Stimulated activated CD4-positive, alpha-beta T cell treated with anti-CD3 and anti-CD28 coated beads, Interleukin-2, amount 100 ng/mL, for 4 hours (primary cell): ENCODE measurements around the gene CUBN.

Experiments
- DNase-seq: peaks from one replicate; pipeline ENCODE4 v3.0.0-alpha.2; 2020; ENCODE audit warnings: low read depth

The CUBN gene

DNA sequence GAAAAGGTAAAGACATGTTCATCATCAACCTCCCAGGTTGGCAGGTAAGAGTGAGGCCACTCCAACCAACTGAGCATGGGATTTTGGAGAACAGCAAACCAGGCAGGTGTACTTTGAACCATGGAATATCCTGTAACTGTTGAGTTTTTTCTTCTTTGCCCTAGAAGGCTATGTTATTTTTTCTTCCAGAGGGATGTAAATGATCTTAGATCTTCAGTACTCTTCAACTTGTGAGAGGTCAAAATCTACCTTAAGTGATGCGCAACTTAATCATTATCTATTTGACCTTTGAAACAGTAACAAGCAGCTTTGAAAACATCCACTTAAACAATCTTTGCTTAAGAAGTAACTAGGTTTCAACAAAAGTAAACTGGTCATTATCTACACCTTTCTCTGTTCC is at the start of gene CUBN:
CUBN (minus strand) TSS at position 71 of the 400 bp plus-strand sequence; CDS start at position 25, 46 bp downstream.
- DNase-seq: no peak

DNA sequence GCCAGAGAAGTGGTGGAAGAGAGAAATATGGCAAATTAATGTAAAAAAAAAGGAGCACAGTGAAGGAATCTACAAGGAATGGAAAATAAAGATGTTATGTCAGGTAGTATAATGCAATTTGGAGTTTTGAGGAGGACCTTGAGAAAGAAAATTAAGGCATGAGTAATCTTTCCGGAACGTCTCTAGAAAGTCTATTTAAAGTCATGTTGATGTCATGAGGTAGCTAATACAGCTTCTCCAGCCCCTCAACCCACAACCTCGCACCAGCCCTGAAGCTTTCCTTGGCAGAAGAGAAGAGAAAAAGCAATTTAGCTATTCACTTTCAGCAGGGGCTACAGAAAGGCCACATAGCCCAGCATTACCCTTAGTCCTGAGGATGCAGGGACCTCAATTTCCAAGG is 49.4 kb upstream of the CUBN start:
- no peak for DNase-seq

DNA sequence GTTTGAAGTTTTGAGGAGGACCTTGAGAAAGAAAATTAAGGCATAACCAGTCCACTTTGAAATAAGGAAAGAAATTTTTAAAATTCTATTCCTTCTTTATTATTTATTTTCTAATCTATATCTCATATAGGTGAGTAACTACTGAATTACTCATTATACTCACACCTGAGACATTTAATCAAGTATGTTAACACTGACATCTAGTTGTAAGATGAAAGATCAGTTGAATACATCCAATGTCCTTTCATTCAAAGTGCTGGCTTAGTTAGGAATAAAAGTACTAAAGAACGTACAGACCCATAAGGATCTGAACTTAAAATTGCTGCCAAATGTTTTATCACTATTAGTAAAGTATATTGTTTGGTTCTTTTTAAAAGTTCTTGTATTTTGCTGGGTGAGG is 48.4 kb upstream of the CUBN start:
- no peak for DNase-seq

DNA sequence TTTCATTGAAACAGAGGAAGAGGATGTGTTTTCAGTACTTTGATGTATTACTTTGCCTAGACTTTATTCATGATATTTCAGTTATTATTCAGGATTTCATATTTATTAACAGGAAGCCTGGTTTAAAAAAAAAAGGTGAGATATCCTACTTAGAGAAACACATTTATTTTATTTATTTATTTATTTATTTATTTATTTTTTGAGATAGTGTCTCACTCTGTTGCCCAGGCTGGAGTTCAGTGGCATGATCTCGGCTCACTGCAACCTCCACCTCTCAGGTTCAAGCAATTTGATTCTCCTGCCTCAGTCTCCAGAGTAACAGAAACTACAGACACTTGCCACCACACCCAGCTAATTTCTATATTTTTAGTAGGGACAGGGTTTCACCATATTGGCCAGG is 47.4 kb upstream of the CUBN start:
- DNase-seq: no peak

DNA sequence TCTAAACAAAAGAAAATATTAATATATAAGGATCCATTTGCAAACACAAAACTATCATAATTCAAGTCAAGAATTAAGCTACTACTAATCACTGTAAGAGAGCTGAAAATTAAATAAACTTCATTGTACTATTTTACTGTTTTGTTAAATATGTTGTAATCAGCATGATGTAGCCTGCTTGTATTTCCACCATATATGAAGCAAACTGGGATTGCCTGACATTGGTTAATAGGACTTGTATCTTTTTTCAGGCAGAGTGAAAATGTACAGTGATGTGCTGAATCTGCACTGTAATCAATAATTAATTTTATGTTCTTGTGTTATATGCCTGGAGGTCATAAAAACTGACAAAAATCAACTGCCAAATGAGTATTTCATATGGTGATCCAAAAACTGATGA is 46.5 kb upstream of the CUBN start:
- DNase-seq: no peak

DNA sequence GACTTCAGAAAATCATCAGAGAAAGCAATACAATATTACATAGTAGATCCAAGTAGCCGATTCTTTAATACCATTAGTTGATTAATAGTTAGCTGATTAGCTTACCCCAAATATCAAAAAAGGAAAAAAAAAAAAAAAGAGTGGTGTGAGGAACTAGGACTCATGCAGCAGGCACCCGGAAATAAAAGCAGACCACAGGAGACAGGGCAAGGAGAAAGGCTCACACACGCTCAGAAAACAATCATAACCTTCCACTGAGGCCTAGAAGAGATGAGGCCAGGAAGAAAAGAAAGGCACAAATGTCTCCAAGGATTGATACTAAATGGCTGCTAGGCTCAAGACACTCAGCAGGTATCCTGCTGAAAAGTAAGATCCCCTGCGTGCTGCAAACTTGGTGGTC is 45.9 kb upstream of the CUBN start:
- no peak for DNase-seq

DNA sequence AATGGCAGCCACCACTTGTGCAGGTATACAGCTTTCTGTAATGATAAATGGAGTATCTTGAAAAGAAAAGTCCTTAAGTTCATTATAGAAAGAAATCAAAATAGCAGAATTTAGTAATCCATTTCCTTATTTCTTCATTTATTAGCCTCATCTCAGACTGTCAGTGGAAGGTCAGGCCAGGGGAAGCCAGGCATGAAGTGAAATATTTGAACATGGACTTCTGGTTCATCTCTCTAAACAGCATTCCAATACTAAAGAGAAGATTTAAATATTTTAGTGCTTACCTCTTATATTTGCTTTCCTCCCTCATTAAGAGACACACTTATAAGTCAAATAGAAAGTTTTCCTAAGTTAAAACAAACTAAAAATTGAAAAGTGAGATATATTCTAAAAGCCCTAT is 45.0 kb upstream of the CUBN start:
- no peak for DNase-seq

DNA sequence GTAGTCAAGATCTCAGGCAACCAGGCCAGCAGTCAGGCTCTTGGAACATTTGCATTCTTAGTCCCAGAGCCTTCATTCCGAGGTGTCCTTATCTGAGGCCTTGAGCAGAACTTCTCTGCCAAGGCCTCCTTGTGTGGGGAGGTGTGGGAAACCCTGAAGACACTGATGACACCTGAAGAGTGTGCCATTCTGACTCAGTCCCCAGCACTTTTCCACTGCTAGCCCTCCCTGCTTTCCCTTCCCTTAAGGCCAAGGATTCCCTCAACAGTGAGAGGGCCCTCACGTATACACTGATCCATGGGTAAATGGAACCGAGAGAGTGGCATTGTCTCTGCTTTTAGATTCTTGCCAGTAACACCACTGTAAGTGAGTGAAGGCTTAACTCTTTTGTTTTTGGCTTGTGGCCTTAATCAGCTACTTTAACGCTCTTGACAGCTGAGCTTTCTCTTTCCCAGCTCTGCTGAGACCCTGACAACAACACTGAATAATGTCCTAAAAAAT is 41.6 kb upstream of the CUBN start:
- no peak for DNase-seq

DNA sequence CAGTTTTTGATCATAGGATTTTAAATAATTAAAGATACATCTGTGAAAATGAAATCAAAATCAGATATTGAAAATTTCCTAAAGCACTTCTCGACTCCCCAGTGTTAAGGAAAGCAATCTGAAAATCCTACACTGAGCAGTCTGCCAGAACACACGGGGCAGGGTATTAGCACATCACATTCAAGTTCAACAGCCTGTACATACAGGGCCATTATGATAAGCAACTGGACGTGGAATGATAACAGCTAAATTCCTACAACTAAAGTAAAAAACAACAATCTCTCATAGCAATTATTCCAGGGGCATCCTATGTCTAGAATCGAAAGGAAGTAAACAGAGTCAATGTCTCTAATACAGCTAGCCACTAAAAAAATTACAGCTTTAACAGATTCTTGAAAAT is 40.2 kb upstream of the CUBN start:
- no peak for DNase-seq

DNA sequence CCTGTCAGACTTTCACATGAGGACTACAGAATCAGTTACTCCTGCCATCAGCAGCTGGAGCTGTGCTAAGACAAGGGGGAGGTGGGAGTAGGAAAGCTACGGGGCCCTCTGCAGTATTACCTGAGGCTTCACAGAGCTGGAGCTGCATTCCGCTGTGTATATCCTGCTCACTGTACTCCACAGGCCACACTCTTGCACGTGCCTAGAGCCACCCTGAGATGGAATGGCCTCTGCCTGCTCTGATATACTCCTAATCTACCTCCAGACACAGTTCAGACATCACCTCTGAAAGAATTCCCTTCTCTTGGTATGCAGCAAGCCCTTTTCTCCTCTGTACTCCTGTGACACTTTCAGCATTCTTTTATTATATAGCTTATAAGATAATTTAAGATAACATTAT is 37.1 kb upstream of the CUBN start:
- no peak for DNase-seq

DNA sequence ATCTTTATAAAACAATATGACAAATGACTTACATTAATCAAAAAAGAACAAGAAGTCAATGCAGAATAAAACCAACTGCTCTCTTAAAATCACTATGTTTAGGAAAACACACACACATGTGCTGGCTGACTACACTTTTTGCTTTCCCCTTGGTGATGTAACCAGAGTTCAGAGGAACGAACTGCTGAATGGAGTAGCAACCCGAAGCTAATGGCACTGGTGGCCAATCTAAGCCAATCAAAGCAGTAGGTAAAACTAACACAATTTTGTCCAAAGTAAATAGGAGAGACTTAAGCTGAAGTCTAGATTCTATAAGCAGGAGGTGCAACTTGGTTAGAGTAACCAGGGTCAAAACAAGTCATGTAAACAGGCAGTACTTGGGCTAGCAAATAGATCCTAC is 33.2 kb upstream of the CUBN start:
- no peak for DNase-seq

DNA sequence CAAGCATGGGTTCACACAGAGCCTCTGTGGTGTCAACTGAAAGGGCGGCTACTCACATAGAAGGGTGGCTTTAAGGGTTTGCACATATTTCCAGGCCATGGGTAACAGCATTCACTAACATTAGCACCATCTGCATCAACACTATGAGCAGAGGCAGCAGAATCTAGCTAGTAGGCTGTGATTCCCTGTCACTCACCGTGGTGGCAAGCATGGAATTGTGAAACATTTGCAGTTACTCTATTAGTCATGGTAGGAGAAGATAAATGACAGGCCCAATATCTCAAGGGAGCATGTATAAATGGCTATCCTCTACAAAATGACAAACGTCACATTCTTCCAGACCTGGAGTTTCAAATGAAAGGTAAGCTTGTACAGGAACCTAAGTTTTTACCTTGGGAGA is 32.2 kb upstream of the CUBN start:
- DNase-seq: no peak

DNA sequence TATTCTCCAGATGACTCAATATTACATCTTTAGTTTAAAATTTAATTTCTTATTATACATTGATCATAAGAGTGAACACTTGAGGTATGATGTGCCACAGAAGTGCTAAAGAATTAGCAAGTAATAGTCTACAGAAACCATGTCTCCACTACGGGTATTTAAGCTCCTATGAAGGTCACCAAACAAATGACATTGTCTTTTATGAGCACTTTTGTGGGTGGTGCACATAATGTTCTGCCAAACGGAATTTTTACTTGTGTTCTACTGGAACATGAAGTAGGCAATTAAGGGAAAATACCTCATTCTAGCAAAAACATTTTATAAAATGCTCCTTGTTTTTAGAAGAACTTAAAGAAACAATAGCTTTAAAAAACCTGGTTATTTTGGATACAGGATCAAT is 27.4 kb upstream of the CUBN start:
- DNase-seq: no peak

DNA sequence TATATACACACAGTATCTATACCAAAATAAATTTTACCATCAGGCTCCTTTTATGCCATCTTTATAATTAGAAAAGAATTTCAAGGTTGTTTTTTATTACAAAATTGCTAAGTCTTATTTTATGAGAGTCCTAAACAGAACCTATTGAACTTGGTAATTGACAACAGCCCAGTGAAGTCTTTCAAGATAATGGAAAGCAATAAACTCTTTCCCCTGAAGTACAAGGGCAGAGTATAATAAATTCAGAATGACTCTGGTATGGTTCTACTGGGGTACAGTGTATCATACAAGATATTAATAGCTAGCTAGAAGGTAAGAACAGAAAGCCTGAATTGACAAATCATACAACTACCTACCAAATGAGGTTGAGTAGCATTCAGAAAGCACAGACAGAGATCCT is 26.2 kb upstream of the CUBN start:
- DNase-seq: no peak

DNA sequence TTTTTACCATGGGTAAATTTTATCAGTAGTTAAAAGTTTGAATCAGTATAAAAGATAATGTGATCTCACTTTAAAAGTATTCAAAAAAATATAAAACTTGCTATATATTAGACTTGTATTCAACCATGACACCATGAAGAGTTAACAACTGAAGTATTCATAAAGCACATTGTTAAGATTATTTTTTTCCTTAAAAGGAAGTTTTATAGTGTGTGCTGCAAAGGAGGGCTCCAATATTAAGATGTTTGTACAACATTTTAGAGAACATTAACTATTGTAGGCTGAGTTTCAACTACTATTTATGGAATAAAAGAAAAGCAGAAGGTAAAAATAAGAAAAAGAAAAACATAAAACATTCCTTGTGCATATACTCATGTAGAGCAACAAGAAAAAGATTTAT is 24.5 kb upstream of the CUBN start:
- DNase-seq: no peak

DNA sequence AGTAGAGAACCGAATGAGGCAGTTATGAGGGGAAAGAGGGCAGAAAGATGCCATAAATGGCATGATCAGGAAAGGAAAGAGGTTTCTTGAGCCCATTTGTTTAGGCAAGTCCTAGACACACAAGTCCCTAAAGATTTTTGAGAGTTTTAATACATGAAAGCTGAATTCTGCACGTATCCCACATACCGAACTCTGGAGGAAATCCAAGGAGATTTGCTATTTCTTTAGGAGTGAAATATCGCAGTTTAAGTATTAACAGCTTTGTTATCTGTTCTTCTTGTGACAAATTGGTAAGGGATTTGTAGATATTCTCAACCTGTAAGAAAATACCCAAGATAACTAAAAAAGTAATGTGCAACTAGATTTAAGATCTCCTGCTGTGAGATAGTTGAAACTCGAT is 23.7 kb upstream of the CUBN start:
- DNase-seq: no peak

DNA sequence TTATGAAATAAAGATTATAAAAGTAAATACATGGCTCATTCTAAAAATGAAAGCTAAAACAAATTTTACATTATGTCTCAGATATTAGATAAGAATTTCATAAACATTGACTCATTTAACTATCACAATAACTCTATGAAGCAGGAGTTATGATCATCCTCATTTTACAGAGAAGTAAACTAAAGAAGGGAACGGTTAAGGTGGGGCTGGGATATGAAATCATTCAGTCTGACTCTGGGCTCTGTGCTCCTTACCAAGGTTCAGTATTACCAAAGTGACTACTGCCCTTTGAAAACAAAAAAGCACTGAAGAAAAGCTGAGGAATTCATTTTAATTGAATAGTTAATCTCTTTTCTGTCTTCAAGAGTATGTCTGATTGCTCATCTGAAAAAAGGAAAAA is 22.1 kb upstream of the CUBN start:
- no peak for DNase-seq

DNA sequence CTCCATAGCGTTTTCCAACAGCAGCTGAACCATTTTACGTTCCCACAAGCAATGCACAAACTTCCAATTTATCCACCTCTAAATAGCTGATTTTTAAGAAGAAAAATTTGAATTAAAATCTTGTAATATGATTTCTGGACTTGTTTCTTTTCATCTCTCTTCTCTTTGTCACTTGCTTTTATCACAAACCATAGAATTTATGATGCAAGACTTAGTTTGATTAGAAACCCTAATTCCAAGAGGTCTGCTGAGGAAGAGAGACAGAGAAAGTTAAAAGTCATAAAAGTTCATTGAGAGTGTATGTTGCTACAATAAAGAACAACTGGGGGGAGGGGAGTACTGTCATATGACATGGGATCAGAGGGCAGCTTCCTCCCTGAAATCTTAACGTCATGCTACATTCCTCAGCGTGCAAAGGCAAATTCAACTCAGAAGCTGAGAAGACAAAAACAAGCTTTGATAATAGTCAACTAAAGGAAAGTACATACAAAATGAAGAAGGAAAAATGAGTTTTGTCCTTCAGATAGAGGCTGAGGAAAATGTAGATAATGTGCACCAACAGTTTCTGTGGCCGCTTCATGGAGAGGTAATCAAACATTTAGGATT is 18.4 kb upstream of the CUBN start:
- no peak for DNase-seq

DNA sequence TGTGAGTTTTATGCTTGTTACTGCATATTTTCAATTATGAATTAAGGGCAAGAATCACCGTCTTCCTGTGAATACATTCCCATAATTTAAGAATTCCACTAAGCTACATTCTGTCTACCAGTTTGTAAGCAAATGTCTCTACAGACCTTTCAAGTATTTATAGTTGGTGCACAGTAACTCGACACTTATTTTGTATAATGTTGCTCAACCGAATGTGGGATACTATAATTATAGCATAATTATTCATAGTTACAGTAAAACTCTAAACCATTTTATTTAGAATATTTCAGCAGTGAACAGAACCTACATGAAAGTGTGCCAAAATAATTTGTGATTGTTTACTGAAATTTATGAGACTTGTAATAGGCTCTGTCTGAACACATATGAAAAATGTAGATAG is 17.3 kb upstream of the CUBN start:
- no peak for DNase-seq

DNA sequence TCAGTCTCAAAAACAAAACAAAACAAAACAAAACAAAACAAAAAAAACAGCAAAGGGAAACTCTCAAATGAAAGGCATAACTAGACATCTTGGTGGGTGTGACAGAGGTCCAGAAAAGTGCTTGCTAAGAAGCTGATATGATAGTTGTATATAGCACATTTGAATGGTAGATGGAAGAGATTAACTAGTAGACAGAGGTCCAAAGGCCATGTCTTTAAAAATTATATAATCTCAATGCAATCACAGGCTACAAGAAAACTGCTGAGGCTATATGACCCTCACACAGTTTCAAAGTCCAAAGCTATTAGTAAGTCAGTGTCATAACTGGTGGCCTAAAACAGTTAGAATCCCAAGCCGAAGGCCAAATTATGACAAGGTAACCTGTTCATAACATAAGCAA is 15.6 kb upstream of the CUBN start:
- no peak for DNase-seq

DNA sequence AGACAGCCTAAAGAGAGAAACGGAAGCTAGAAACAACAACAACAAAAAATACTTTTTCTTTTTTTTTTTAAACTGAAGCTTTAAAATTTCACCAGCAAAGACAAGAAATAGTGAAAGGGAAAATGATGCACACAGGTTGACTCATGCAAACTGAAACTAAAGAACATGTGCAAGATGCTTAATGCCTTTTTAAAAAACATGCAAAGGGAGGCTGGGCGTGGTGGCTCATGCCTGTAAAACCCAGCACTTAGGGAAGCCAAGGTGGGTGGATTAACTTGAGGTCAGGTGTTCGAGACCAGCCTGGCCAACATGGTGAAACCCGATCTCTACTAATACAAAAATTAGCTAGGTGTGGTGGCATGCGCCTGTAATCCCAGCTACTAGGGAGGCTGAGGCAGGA is 15.1 kb upstream of the CUBN start:
- DNase-seq: peak; percentile 40

DNA sequence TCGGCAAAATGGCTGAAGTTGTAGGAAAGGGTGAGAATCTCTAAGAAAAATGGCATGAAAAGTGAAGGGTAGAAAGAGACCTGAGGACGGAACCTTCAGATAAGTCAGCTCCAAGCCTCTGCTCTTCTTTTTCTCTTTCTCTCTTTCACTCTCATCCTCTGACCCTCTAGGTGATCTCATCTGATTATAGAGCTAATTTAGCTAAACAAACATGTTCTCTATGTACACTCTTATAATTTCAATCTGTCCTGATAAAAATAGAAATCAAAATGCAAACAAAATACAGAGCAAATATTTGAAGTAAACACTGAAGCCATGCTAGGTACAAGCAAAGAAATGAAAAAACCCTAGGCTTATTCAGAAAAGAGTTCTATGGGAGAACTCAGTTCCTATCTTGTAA is 14.4 kb upstream of the CUBN start:
- no peak for DNase-seq

DNA sequence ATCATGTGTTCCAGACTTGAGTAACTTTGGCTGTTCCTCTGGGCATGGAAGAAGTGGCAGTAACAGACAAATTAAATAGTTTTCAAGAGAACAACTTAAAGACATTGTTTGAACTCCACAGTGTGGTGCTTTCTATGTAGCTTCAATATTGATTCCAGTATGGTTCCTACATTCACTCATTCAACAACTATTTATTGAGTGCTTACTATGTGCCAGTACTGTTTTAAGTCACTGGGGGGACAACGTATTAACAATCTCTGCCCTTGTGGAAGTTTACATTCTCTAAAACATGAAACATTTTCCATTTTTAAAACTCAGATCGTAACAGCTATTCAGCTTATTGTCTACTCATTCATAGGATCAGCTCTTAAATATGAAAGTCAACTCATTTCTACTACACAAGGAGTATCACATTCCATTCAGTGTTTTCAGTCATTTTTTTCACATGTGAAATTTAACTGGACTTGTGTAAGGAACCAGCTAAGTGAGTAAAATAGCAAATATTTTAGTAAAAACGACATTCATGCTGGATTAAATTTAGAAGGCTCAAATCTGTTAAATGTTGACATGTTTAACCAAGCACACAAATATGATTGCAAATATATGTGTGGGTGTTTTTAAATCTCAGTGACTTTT is 13.6 kb upstream of the CUBN start:
- no peak for DNase-seq

DNA sequence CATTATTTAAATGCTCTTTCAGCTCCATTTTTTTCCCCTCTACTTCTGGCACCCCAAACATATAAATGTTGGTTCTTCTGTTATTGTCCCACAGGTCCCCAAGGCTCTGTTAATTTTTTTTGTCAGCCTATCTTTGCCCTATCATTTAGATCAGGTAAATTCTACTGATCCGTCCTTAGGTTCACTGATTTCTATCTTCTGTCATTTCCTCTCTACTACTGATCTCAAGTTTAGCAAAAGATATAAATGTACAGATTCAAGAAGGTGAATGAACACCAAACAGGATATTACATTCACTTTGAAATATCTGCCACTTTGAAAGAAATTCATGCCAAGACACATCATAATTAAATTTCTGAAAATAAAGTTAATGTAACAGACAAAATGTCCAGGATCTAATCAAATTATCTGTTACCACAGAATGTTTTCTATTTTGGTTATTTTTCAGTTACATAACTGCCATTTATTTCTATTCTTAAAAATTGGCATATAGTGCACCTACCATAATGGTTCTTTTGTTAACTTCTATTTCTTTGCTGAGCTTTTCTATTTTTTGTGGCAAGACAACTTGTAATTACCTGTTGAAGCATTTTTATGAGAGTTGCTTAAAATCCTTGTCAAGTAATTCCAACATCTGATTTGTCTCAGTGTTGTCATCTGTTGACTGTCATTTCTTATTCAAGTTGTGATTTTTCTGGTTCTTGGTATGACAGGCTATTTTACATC is 12.1 kb upstream of the CUBN start:
- no peak for DNase-seq
